IMR-90 (cell line): ENCODE measurements around the gene LUC7L3. TPM values are rescaled to one million over a fixed set of nuclear protein-coding genes. Genes with fewer than 3 reads are reported as not detected.

ENCODE experiments used
- ATAC-seq: fragments of 200-7000 bp; cut with Tn5 transposase; 2 replicates; pipeline ENCODE4 v1.9.1; 2020; ENCODE audit warnings: low read depth, mild to moderate bottlenecking, moderate library complexity
- BruUV-seq: library from RNA; stranded (reverse); fragments of 400-500 nt; replicated peaks from 2 replicates; lab custom pipeline; 2021; lab: Mats Ljungman, UMichigan
- CTCF ChIA-PET: fragments of 300-600 bp; formaldehyde crosslinking; extraction: SDS; loops from one replicate; lab custom pipeline; 2021; ENCODE audit warnings: antibody characterized with exemption; lab: Yijun Ruan, JAX
- POLR2A ChIA-PET: fragments of 300-600 bp; sonication (Branson Sonifier 250); formaldehyde crosslinking; loops from one replicate; lab custom pipeline; 2022; ENCODE audit warnings: antibody characterized with exemption; ENCODE audit not compliant: unreplicated experiment; lab: Charles Lee
- DNase-seq: peaks from one replicate; pipeline ENCODE4 v3.0.0; 2013
- H2AFZ ChIP-seq: replicated peaks from 2 replicates; pipeline ENCODE3; 2013; ENCODE audit warnings: low read length, mild to moderate bottlenecking; ENCODE audit not compliant: poor library complexity
- H2AK5ac ChIP-seq: 2 replicates; pipeline ENCODE4 v1.6.1; 2013; ENCODE audit warnings: low read depth, low read length, inconsistent platforms
- H2AK9ac ChIP-seq: replicated peaks from 2 replicates; pipeline ENCODE3; 2013; ENCODE audit warnings: mild to moderate bottlenecking, low read depth, low read length, moderate library complexity; ENCODE audit not compliant: poor library complexity
- H2BK120ac ChIP-seq: 2 replicates; pipeline ENCODE4 v1.6.1; 2013; ENCODE audit warnings: low read depth, low read length, inconsistent platforms
- H2BK15ac ChIP-seq: 3 replicates; pipeline ENCODE4 v1.6.1; 2013; ENCODE audit warnings: low read depth, low read length, inconsistent platforms
- H2BK20ac ChIP-seq: 2 replicates; pipeline ENCODE4 v1.6.1; 2013; ENCODE audit warnings: low read depth, mild to moderate bottlenecking, inconsistent platforms, low read length, moderate library complexity
- H2BK5ac ChIP-seq: 2 replicates; pipeline ENCODE4 v1.6.1; 2013; ENCODE audit warnings: mild to moderate bottlenecking, low read depth, low read length, inconsistent platforms; ENCODE audit not compliant: poor library complexity, severe bottlenecking
- H3K14ac ChIP-seq: replicated peaks from 2 replicates; pipeline ENCODE4 v1.6.1; 2013; ENCODE audit warnings: low read depth, low read length, inconsistent platforms
- H3K18ac ChIP-seq: 2 replicates; pipeline ENCODE4 v1.6.1; 2013; ENCODE audit warnings: low read depth, low read length, control low read depth
- H3K23ac ChIP-seq: 2 replicates; pipeline ENCODE4 v1.6.1; 2013; ENCODE audit warnings: low read depth, low read length, inconsistent platforms
- H3K27ac ChIP-seq: 2 replicates; pipeline ENCODE4 v1.5.1; 2013; ENCODE audit warnings: mild to moderate bottlenecking, control low read depth, low read length; ENCODE audit not compliant: insufficient read depth
- H3K27me3 ChIP-seq: 2 replicates; pipeline ENCODE4 v1.6.1; 2013; ENCODE audit warnings: low read length; ENCODE audit not compliant: control insufficient read depth, insufficient read depth
- H3K36me3 ChIP-seq: 2 replicates; pipeline ENCODE4 v1.6.1; 2013; ENCODE audit warnings: low read length, mixed read lengths; ENCODE audit not compliant: control insufficient read depth, insufficient read depth
- H3K4ac ChIP-seq: 2 replicates; pipeline ENCODE4 v1.6.1; 2013; ENCODE audit warnings: low read depth, low read length, inconsistent platforms
- H3K4me1 ChIP-seq: 2 replicates; pipeline ENCODE4 v1.6.1; 2013; ENCODE audit warnings: low read length, mixed read lengths; ENCODE audit not compliant: control insufficient read depth, insufficient read depth
- H3K4me2 ChIP-seq: 2 replicates; pipeline ENCODE4 v1.6.1; 2013; ENCODE audit warnings: low read depth, mild to moderate bottlenecking, control low read depth, low read length, moderate library complexity
- H3K4me3 ChIP-seq: 2 replicates; pipeline ENCODE4 v1.5.1; 2013; ENCODE audit warnings: low read depth, mild to moderate bottlenecking, control low read depth, low read length, moderate library complexity; ENCODE audit not compliant: insufficient read depth
- H3K56ac ChIP-seq: 2 replicates; pipeline ENCODE4 v1.6.1; 2013; ENCODE audit warnings: low read length, inconsistent platforms; ENCODE audit not compliant: insufficient read depth; ENCODE audit errors: extremely low read depth
- H3K79me1 ChIP-seq, 2 experiments: 2 replicates each; pipeline ENCODE4 v1.6.1; 2013; ENCODE audit warnings: low read length in 2 of 2, inconsistent platforms in 1 of 2, low read depth in 1 of 2
- H3K9ac ChIP-seq: 2 replicates; pipeline ENCODE4 v1.6.1; 2013; ENCODE audit warnings: low read depth, low read length, control low read depth
- H3K9me1 ChIP-seq: 2 replicates; pipeline ENCODE4 v1.6.1; 2013; ENCODE audit warnings: low read length, inconsistent platforms; ENCODE audit not compliant: insufficient read depth
- H3K9me3 ChIP-seq: 2 replicates; pipeline ENCODE4 v1.6.1; 2013; ENCODE audit warnings: low read length; ENCODE audit not compliant: control insufficient read depth, insufficient read depth
- H4K20me1 ChIP-seq: 2 replicates; pipeline ENCODE4 v1.6.1; 2013; ENCODE audit warnings: low read length, inconsistent platforms; ENCODE audit not compliant: insufficient read depth
- H4K5ac ChIP-seq: 2 replicates; pipeline ENCODE4 v1.6.1; 2013; ENCODE audit warnings: mild to moderate bottlenecking, low read depth, low read length, control low read depth
- H4K8ac ChIP-seq, 2 experiments: 2 replicates each; pipeline ENCODE4 v1.6.1; 2013; ENCODE audit warnings: low read depth in 2 of 2, low read length in 2 of 2, control low read depth in 1 of 2, inconsistent platforms in 1 of 2
- H4K91ac ChIP-seq: 2 replicates; pipeline ENCODE4 v1.6.1; 2013; ENCODE audit warnings: low read depth, low read length, inconsistent platforms; ENCODE audit not compliant: insufficient read depth
- CEBPB ChIP-seq: IDR thresholded peaks from 2 replicates; pipeline ENCODE4 v1.6.1; 2012; ENCODE audit warnings: low read depth, low read length, improper control_type of control experiment
- CHD1 ChIP-seq: IDR thresholded peaks from 2 replicates; pipeline ENCODE4 v1.6.1; 2012; ENCODE audit warnings: low read depth, low read length, improper control_type of control experiment
- CTCF ChIP-seq: conservative IDR thresholded peaks from 2 replicates; pipeline ENCODE4 v1.5.1; 2012; ENCODE audit warnings: mild to moderate bottlenecking, low read depth, low read length, improper control_type of control experiment
- ELK1 ChIP-seq: fragments of 150-350 bp; IDR thresholded peaks from 2 replicates; pipeline ENCODE4 v1.6.1; 2016; ENCODE audit warnings: low read depth, mild to moderate bottlenecking, low read length, moderate library complexity, borderline replicate concordance
- FOS ChIP-seq: fragments of 150-350 bp; IDR thresholded peaks from 2 replicates; pipeline ENCODE4 v1.6.1; 2016; ENCODE audit warnings: low read depth, low read length
- MAFK ChIP-seq: IDR thresholded peaks from 2 replicates; pipeline ENCODE4 v1.6.1; 2012; ENCODE audit warnings: low read depth, low read length, improper control_type of control experiment
- MAZ ChIP-seq: IDR thresholded peaks from 2 replicates; pipeline ENCODE4 v1.6.1; 2012; ENCODE audit warnings: low read depth, mild to moderate bottlenecking, low read length, improper control_type of control experiment, moderate library complexity, borderline replicate concordance
- MXI1 ChIP-seq: IDR thresholded peaks from 2 replicates; pipeline ENCODE4 v1.6.1; 2012; ENCODE audit warnings: low read depth, mild to moderate bottlenecking, low read length, moderate library complexity, borderline replicate concordance
- NFE2L2 ChIP-seq: fragments of 150-350 bp; IDR thresholded peaks from 2 replicates; pipeline ENCODE4 v1.6.1; 2016; ENCODE audit warnings: low read depth, mild to moderate bottlenecking, low read length
- POLR2A ChIP-seq: IDR thresholded peaks from 2 replicates; pipeline ENCODE4 v1.6.1; 2012; ENCODE audit warnings: mild to moderate bottlenecking, low read depth, low read length
- RAD21 ChIP-seq: IDR thresholded peaks from 2 replicates; pipeline ENCODE4 v1.6.1; 2012; ENCODE audit warnings: low read length, improper control_type of control experiment
- RFX5 ChIP-seq: IDR thresholded peaks from 2 replicates; pipeline ENCODE4 v1.8.0; 2012; ENCODE audit warnings: low read depth, mild to moderate bottlenecking, low read length, moderate library complexity
- SMC3 ChIP-seq: fragments of 150-350 bp; IDR thresholded peaks from 2 replicates; pipeline ENCODE4 v1.6.1; 2016; ENCODE audit warnings: low read depth, mild to moderate bottlenecking, antibody characterized with exemption, low read length, moderate library complexity
- USF2 ChIP-seq: fragments of 150-350 bp; IDR thresholded peaks from 2 replicates; pipeline ENCODE4 v1.6.1; 2017; ENCODE audit warnings: mild to moderate bottlenecking, antibody characterized with exemption, low read length, low read depth
- WGBS, 2 experiments: methylation state at CpG; one replicate each; pipeline versions ENCODE4 v1.1.5 to v1.1.7; 2013; ENCODE audit warnings: missing lambda C conversion rate in 2 of 2; ENCODE audit not compliant: insufficient read length in 1 of 2; ENCODE audit errors: extremely low coverage in 2 of 2; 5-methylcytosine and 5-hydroxymethylcytosine counted together
- dilution Hi-C: fragments of 300-500 bp; cut with HindIII; formaldehyde crosslinking; loops from one replicate; pipeline ENCODE4 v1.14.3; 2018; ENCODE audit warnings: low sequenced_read_pairs; ENCODE audit not compliant: unreplicated experiment
- in situ Hi-C: fragments of 300-500 bp; cut with MboI; formaldehyde crosslinking; loops from 3 replicates; pipeline ENCODE4 v1.14.3; 2019; ENCODE audit warnings: low sequenced_read_pairs, inconsistent platforms, mixed read lengths
- intact Hi-C: fragments of 100-400 bp; cut with micrococcal nuclease; formaldehyde crosslinking; loops from 2 replicates; pipeline ENCODE4 v1.10.0; 2022
- polyA plus RNA-seq, 3 experiments: library from polyadenylated mRNA; depleted of rRNA; stranded (reverse); fragments of >200 nt; gene quantifications; 2 replicates each; pipeline ENCODE4 v1.2.3, GENCODE V29; 2012; ENCODE audit warnings: low replicate concordance in 1 of 3
- total RNA-seq: library from RNA; depleted of rRNA; stranded (reverse); fragments of >200 nt; gene quantifications from 2 replicates; pipeline ENCODE4 v1.2.3, GENCODE V29; 2012

The LUC7L3 gene
- total and polyA plus RNA-seq, 2 of the 4 experiments (the other 2 are of a cell fraction): 17.7 to 44.7 TPM

GRCh38 chr17:50774225-50774803 lies 54.9 kb downstream of the LUC7L3 start:
- CTCF ChIA-PET: no interaction called here

More at GRCh38 chr17:50774225-50774803, 54.9 kb downstream of the LUC7L3 start:
- Histone ChIP-seq H3K36me3 (no peaks in the 10 kb centered on the region), H3K4me1 (no peaks in the 10 kb centered on the region), H3K27ac (no peak overlapping the region), H3K18ac (no peak overlapping the region), H3K56ac (no peak overlapping the region), H3K27me3 (peaks cover 4% of the 10 kb centered on the region), H4K8ac (no peak overlapping the region), H2BK20ac (no peak overlapping the region), H3K79me1 (no peaks in the 10 kb centered on the region), H3K9ac (no peak overlapping the region), H3K23ac (no peak overlapping the region), H2BK5ac (no peak overlapping the region), H2AK5ac (no peak overlapping the region), H3K9me3 (no peaks in the 10 kb centered on the region), H3K4me3 (no peak overlapping the region), H2AFZ (no peak overlapping the region), H4K91ac (no peak overlapping the region), H2BK15ac (no peak overlapping the region), H2AK9ac (no peak overlapping the region), H3K9me1 (no peaks in the 10 kb centered on the region), H2BK120ac (no peak overlapping the region), H3K4ac (no peak overlapping the region), H3K14ac (no peak overlapping the region), H3K4me2 (no peak overlapping the region), H4K20me1 (no peaks in the 10 kb centered on the region), H4K5ac (no peak overlapping the region)
- dilution Hi-C loops: no loop called here
- no TSS peak for BruUV-seq
- no peak for TF ChIP-seq MAFK
- TF ChIP-seq FOS: no peak
- no peak for TF ChIP-seq USF2
- TF ChIP-seq POLR2A: no peak
- TF ChIP-seq CHD1: no peak
- TF ChIP-seq MXI1: no peak
- no peak for TF ChIP-seq MAZ
- TF ChIP-seq NFE2L2: no peak
- no peak for TF ChIP-seq CTCF
- TF ChIP-seq ELK1: no peak
- no peak for TF ChIP-seq SMC3
- TF ChIP-seq CEBPB: no peak
- TF ChIP-seq RFX5: no peak
- TF ChIP-seq RAD21: no peak
- intact Hi-C loops: no loop called here
- POLR2A ChIA-PET: no interaction called here
- 60% methylated on average over 1 of the region's 7 CpGs; no CpG with 5 or more reads in 1 of the 2 experiments for WGBS, 2 experiments
- DNase-seq (no peak), ATAC-seq (no peak)
- in situ Hi-C loops: no loop called here
